K562 (cell line): ENCODE data around the gene MAP4. TPM values are rescaled to one million over a fixed set of nuclear protein-coding genes. Genes with fewer than 3 reads are reported as not detected.

ENCODE experiments used
- ATAC-seq: fragments of 200-7000 bp; cut with Tn5 transposase; 3 replicates; pipeline ENCODE4 v1.9.1; 2020; ENCODE audit warnings: moderate library complexity
- BruUV-seq: library from RNA; stranded (reverse); fragments of 400-500 nt; replicated peaks from 2 replicates; lab custom pipeline; 2021; lab: Mats Ljungman, UMichigan
- CTCF ChIA-PET: fragments of 300-600 bp; formaldehyde crosslinking; extraction: SDS; loops from one replicate; lab custom pipeline; 2021; ENCODE audit warnings: low intra/inter-chr PET ratio; lab: Yijun Ruan, JAX
- POLR2A ChIA-PET: fragments of 300-600, 350-650 bp; sonication (Branson Sonifier 250); formaldehyde crosslinking; extraction: SDS; loops from one replicate; lab custom pipeline; 2021; ENCODE audit warnings: antibody characterized with exemption, inconsistent platforms; lab: Yijun Ruan, JAX
- DNase-seq, 4 experiments: peaks; one replicate each; pipeline versions ENCODE4 v3.0.0 to v3.0.0-alpha.2; 2011 to 2018; ENCODE audit warnings: low spot score in 3 of 4, mixed read lengths in 3 of 4; ENCODE audit errors: extremely low read depth in 1 of 4
- FAIRE-seq: peaks from 2 replicates; lab custom pipeline; 2011; peaks lifted over from hg19 to GRCh38; lab: Jason Lieb, UNC
- H2AFZ ChIP-seq: 2 replicates; pipeline ENCODE4 v1.6.0; 2011; ENCODE audit warnings: low read depth, low read length, control low read depth, inconsistent platforms
- H3K27ac ChIP-seq: fragments of 200-600 bp; 3 replicates; pipeline ENCODE4 v1.8.0; 2011; ENCODE audit warnings: low read depth, mild to moderate bottlenecking, control low read depth, inconsistent platforms, low read length, moderate library complexity, mixed read lengths; ENCODE audit errors: extremely low read depth
- H3K27me3 ChIP-seq, 2 experiments: fragments of 300-600 bp in 1 of 2; 2 replicates in 1 of 2; 3 replicates in 1 of 2; pipeline versions ENCODE4 v1.6.0 to v1.8.0; 2011; ENCODE audit warnings: inconsistent platforms in 2 of 2, low read length in 2 of 2, mild to moderate bottlenecking in 1 of 2, mixed read lengths in 1 of 2, moderate library complexity in 1 of 2; ENCODE audit not compliant: control insufficient read depth in 2 of 2, insufficient read depth in 2 of 2
- H3K36me3 ChIP-seq: fragments of 300-600 bp; 3 replicates; pipeline ENCODE4 v1.8.0; 2011; ENCODE audit warnings: mild to moderate bottlenecking, low read length, inconsistent platforms; ENCODE audit not compliant: control insufficient read depth, insufficient read depth
- H3K4me1 ChIP-seq, 2 experiments: fragments of 200-600 bp in 1 of 2; replicated peaks in 1 of 2; 2 replicates in 1 of 2; 3 replicates in 1 of 2; pipeline versions ENCODE4 v1.5.1 to v1.8.0; 2011; ENCODE audit warnings: inconsistent platforms in 2 of 2, low read length in 2 of 2, mild to moderate bottlenecking in 1 of 2, mixed read lengths in 1 of 2, moderate library complexity in 1 of 2; ENCODE audit not compliant: control insufficient read depth in 2 of 2, insufficient read depth in 2 of 2
- H3K4me2 ChIP-seq: 2 replicates; pipeline ENCODE4 v1.6.1; 2011; ENCODE audit warnings: low read length, control low read depth, inconsistent platforms, mixed read lengths; ENCODE audit not compliant: insufficient read depth
- H3K4me3 ChIP-seq: fragments of 200-600 bp; sonication (generic), shearing (Covaris generic); 2 replicates; pipeline ENCODE4 v1.5.1; 2016; ENCODE audit warnings: control low read depth, inconsistent platforms
- H3K79me2 ChIP-seq: fragments of 200-600 bp; 3 replicates; pipeline ENCODE4 v1.8.0; 2011; ENCODE audit warnings: low read length, inconsistent platforms; ENCODE audit not compliant: control insufficient read depth, insufficient read depth
- H3K9ac ChIP-seq, 2 experiments: 2 replicates each; pipeline versions ENCODE4 v1.6.0 to v1.6.1; 2011; ENCODE audit warnings: low read depth in 2 of 2, low read length in 2 of 2, control low read depth in 1 of 2, inconsistent platforms in 1 of 2, mild to moderate bottlenecking in 1 of 2, mixed read lengths in 1 of 2; ENCODE audit not compliant: insufficient read depth in 1 of 2
- H3K9me1 ChIP-seq: one replicate; pipeline ENCODE4 v1.6.0; 2011; ENCODE audit warnings: inconsistent platforms, mild to moderate bottlenecking, low read length, moderate library complexity; ENCODE audit not compliant: control insufficient read depth, insufficient read depth
- H3K9me3 ChIP-seq: replicated peaks from 2 replicates; pipeline ENCODE4 v1.5.1; 2011; ENCODE audit warnings: low read depth, low read length, inconsistent platforms; ENCODE audit not compliant: control insufficient read depth, insufficient read depth
- H4K20me1 ChIP-seq: replicated peaks from 2 replicates; pipeline ENCODE4 v1.6.1; 2011; ENCODE audit warnings: low read length, inconsistent platforms, mixed read lengths; ENCODE audit not compliant: control insufficient read depth, insufficient read depth
- CLOCK ChIP-seq: fragments of 250-450 bp; sonication (Bioruptor Pico); IDR thresholded peaks from 2 replicates; pipeline ENCODE4 v1.4.0; 2020; ENCODE audit warnings: mild to moderate bottlenecking, moderate library complexity, borderline replicate concordance
- FOXK2 ChIP-seq, 2 experiments: fragments of 450-650 bp; IDR thresholded peaks in 1 of 2; conservative IDR thresholded peaks in 1 of 2; 2 replicates each; pipeline ENCODE4 v1.6.1; 2016; ENCODE audit warnings: low read depth in 2 of 2, mild to moderate bottlenecking in 1 of 2
- GABPB1 ChIP-seq: sonication (generic); formaldehyde crosslinking; IDR thresholded peaks from 2 replicates; pipeline ENCODE4 v1.8.0; 2022; ENCODE audit warnings: mild to moderate bottlenecking, missing genetic modification reagents
- PCBP1 ChIP-seq: fragments of 200-400 bp; formaldehyde crosslinking; IDR thresholded peaks from 2 replicates; pipeline ENCODE4 v1.6.1; 2018; ENCODE audit warnings: mild to moderate bottlenecking, low read depth, low read length; ENCODE audit not compliant: poor library complexity, severe bottlenecking
- STAT5B ChIP-seq: fragments of 250-450 bp; sonication (Bioruptor Pico); IDR thresholded peaks from 2 replicates; pipeline ENCODE4 v1.8.0; 2021; ENCODE audit warnings: mild to moderate bottlenecking, inconsistent platforms
- TEAD1 ChIP-seq, 2 experiments: fragments of 450-650 bp in 1 of 2; sonication (generic) in 1 of 2; formaldehyde crosslinking; IDR thresholded peaks; 2 replicates each; pipeline versions ENCODE4 v1.4.0 to v1.8.0; 2020 to 2022; ENCODE audit warnings: mild to moderate bottlenecking in 2 of 2, missing genetic modification reagents in 1 of 2
- TGIF2 ChIP-seq: sonication (generic); formaldehyde crosslinking; IDR thresholded peaks from 2 replicates; pipeline ENCODE4 v1.8.1; 2022; ENCODE audit warnings: mild to moderate bottlenecking, missing genetic modification reagents, moderate library complexity
- U2AF2 ChIP-seq: fragments of 200-400 bp; formaldehyde crosslinking; optimal IDR thresholded peaks from 2 replicates; pipeline ENCODE3; 2017; ENCODE audit warnings: low read depth, mild to moderate bottlenecking, low read length
- XRCC4 ChIP-seq: IDR thresholded peaks from one replicate; pipeline ENCODE4 v1.6.1; 2011; ENCODE audit not compliant: insufficient read depth, insufficient read length; ENCODE audit errors: extremely low read depth
- ZC3H11A ChIP-seq: IDR thresholded peaks from 2 replicates; pipeline ENCODE4 v1.6.1; 2012; ENCODE audit warnings: low read depth, low read length, improper control_type of control experiment
- ZNF134 ChIP-seq: fragments of 250-450 bp; sonication (Bioruptor Pico); conservative IDR thresholded peaks from 2 replicates; pipeline ENCODE4 v1.4.0; 2020
- ZSCAN32 ChIP-seq: fragments of 450-650 bp; formaldehyde crosslinking; IDR thresholded peaks from 2 replicates; pipeline ENCODE4 v1.4.0; 2020; ENCODE audit warnings: mild to moderate bottlenecking, moderate library complexity
- in situ Hi-C: fragments of 300-500 bp; cut with MboI; formaldehyde crosslinking; loops from 4 replicates; pipeline ENCODE4 v1.15.0; 2018; ENCODE audit warnings: inconsistent platforms, mixed read lengths
- intact Hi-C: fragments of 100-400 bp; cut with micrococcal nuclease; formaldehyde crosslinking; loops from 2 replicates; pipeline ENCODE4 v1.14.2; 2022
- polyA plus RNA-seq, 8 experiments: library from polyadenylated mRNA; depleted of rRNA in 4 of 8; stranded (reverse) in 5 of 8; unstranded in 3 of 8; fragments of >200 nt; fragmentation: Nextera tagmentation in 2 of 8; fragmentation: Illumina TruSeq in 1 of 8; extraction: Ambion mirVana in 2 of 8; extraction: Trizol in 1 of 8; gene quantifications; 2 replicates each; pipeline versions ENCODE4 v1.2.1 to v1.2.3, GENCODE V29; 2011 to 2014; ENCODE audit warnings: inconsistent platforms in 1 of 8, missing spikeins in 1 of 8
- total RNA-seq, 7 experiments: library from RNA; depleted of rRNA in 6 of 7; stranded (reverse); fragments of >200 nt in 6 of 7; fragmentation: Illumina TruSeq in 2 of 7; extraction: Trizol in 2 of 7; gene quantifications; 2 replicates each; pipeline versions ENCODE4 v1.2.1 to v1.2.3, GENCODE V29; 2011 to 2021; ENCODE audit warnings: low replicate concordance in 1 of 7
- TF ChIP-seq, protein P1 (sequence below): sonication (generic); formaldehyde crosslinking; IDR thresholded peaks from 2 replicates; pipeline ENCODE4 v1.8.0; 2022; ENCODE audit warnings: mild to moderate bottlenecking, missing genetic modification reagents

Gene MAP4
- total and polyA plus RNA-seq, 9 of the 15 experiments (the other 6 are each of a cell fraction or from before 2014, with no cell fraction given): 13.3 to 141 (median 36.8) TPM

DNA sequence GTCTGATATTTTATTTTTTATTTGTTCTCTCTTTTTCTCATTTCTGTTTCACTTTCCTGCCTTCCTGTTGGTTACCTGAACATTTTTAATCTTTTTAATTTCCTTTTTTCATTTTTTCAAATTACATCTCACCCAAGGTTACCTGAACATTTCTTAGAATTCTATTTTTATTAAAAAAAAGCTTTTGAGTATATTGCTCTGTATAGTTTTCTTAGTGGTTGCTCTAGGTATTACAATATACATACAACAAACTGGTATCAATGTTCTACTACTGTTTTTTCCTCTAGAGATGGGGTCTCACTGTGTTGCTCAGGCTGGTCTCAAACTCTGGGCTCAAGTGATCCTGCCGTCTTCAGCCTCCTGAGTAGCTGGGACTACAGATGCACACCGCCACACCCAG lies 133.9 kb downstream of the MAP4 start (continued):
- no peak for TF ChIP-seq FOXK2 (conservative IDR thresholded peaks at IDR 0.05 in 1 of 2, IDR thresholded peaks at IDR 0.05 in 1 of 2; ENCODE audit: low read depth in 2 of 2)

DNA sequence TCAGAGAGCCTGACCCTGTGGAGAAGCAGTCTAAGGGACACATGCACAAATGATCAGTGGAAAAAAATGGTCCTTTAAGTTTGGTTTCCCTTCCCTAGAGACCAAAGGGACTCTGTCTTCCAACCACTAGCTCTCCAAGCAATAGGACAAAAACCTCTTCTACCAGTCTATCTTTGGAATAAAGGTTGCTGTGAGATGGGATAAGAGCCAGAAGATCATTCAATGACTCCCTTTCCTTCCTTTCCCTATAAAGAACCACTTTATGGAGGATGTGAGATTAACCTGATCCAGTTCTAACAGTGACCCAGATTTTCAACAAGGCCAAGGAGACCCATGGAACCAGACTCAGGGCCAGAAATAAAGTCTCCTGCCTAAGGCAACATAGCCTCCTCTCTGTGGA lies 138.5 kb downstream of the MAP4 start:
- Histone ChIP-seq H3K79me2 (no peaks in the 10 kb centered on the region), H3K4me3 (no peak overlapping the region), H3K27ac (no peak overlapping the region), H4K20me1 (no peaks in the 10 kb centered on the region), H3K36me3 (peaks cover 24% of the 10 kb centered on the region; the same call in 2 of the 3 replicates), H3K9me3 (no peaks in the 10 kb centered on the region), H3K4me1 (no peaks in the 10 kb centered on the region; a peak in 2 of 5 replicates), H3K9me1 (no peaks in the 10 kb centered on the region), H3K27me3 (no peaks in the 10 kb centered on the region), H3K4me2 (no peak overlapping the region)
- no peak for ATAC-seq
- ChIA-PET CTCF (no interaction called here), POLR2A (interaction anchor here (0.8 to 1.4 kb wide), 2 partner anchors 10 to 317 kb away, joined by 3 to 4 read pairs; no protein-coding TSS in a partner anchor)
- DNase-seq: no peak
- FAIRE-seq: no peak
- intact Hi-C loops: no loop called here
- BruUV-seq: no TSS peak
- TF ChIP-seq XRCC4: no peak
- TF ChIP-seq TEAD1 (CRISPR knock-in tag; IDR thresholded peaks at IDR 0.05): no peak
- no peak for TF ChIP-seq U2AF2
- TF ChIP-seq ZSCAN32 (CRISPR knock-in tag): no peak
- no peak for TF ChIP-seq CLOCK (CRISPR knock-in tag)
- TF ChIP-seq PCBP1: no peak
- no peak for TF ChIP-seq ZNF134 (CRISPR knock-in tag)
- TF ChIP-seq, protein P1, sequence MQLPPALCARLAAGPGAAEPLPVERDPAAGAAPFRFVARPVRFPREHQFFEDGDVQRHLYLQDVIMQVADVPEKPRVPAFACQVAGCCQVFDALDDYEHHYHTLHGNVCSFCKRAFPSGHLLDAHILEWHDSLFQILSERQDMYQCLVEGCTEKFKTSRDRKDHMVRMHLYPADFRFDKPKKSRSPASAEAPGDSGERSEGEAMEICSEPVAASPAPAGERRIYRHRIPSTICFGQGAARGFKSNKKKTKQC (CRISPR knock-in tag): no peak
- TF ChIP-seq STAT5B: no peak
- TF ChIP-seq ZC3H11A: no peak
- TF ChIP-seq TGIF2: no peak
- TF ChIP-seq GABPB1 (CRISPR knock-in tag): no peak
- TF ChIP-seq, all 486 proteins: peak for 0
- in situ Hi-C loops: no loop called here
- no peak overlapping the region for H2AFZ ChIP-seq
- H3K9ac ChIP-seq: no peak overlapping the region
